ENCODE measurements around the gene SKIDA1.

- TF ChIP-seq CTCF (IDR thresholded peaks at IDR 0.05) (no peak), EZH2phosphoT487 (IDR thresholded peaks at IDR 0.05) (no peak), EZH2 (IDR thresholded peaks at IDR 0.05) (no peak)
These were observed 8.1 kb downstream of the SKIDA1 start for GRCh38 chr10:21517134-21518031.

All from neural progenitor cell (in vitro differentiated cells).